Kidney (tissue), 14 donors: Measurements from ENCODE around the gene GPR107. TPM values are rescaled to one million over a fixed set of nuclear protein-coding genes. Genes with fewer than 3 reads are reported as not detected.

Experiments
- DNase-seq, 5 donors: peaks; one replicate each; pipeline ENCODE4 v3.0.0-alpha.2; 2013 to 2020
- FAIRE-seq: peaks from 2 replicates; lab custom pipeline; 2012; peaks lifted over from hg19 to GRCh38; lab: Jason Lieb, UNC
- H3K27ac ChIP-seq, 2 donors: one replicate each; pipeline ENCODE4 v1.7.0; 2013; ENCODE audit warnings: low read depth in 2 of 2, low read length in 2 of 2, inconsistent platforms in 1 of 2
- H3K27me3 ChIP-seq: one replicate; pipeline ENCODE4 v1.7.1; 2013; ENCODE audit warnings: low read length, inconsistent platforms; ENCODE audit not compliant: control insufficient read depth, insufficient read depth
- H3K36me3 ChIP-seq, 3 donors: one replicate each; pipeline versions ENCODE4 v1.7.0 to v1.7.1; 2013; ENCODE audit warnings: low read length in 3 of 3, control low read depth in 1 of 3, inconsistent platforms in 1 of 3; ENCODE audit not compliant: insufficient read depth in 3 of 3, control insufficient read depth in 2 of 3
- H3K4me1 ChIP-seq, 3 donors: one replicate each; pipeline versions ENCODE4 v1.7.0 to v1.7.1; 2013; ENCODE audit warnings: low read length in 3 of 3, inconsistent platforms in 1 of 3, low read depth in 1 of 3; ENCODE audit not compliant: control insufficient read depth in 2 of 3, insufficient read depth in 2 of 3
- H3K4me3 ChIP-seq, 3 donors: one replicate each; pipeline versions ENCODE4 v1.7.0 to v1.8.1; 2013; ENCODE audit warnings: low read length in 3 of 3, control low read depth in 1 of 3, inconsistent platforms in 1 of 3
- H3K9ac ChIP-seq, 3 donors: one replicate each; pipeline versions ENCODE4 v1.7.0 to v1.7.1; 2013; ENCODE audit warnings: low read length in 3 of 3, control low read depth in 1 of 3, inconsistent platforms in 1 of 3
- H3K9me3 ChIP-seq, 3 donors: one replicate each; pipeline versions ENCODE4 v1.7.0 to v1.7.1; 2013; ENCODE audit warnings: low read length in 3 of 3, control low read depth in 1 of 3, inconsistent platforms in 1 of 3; ENCODE audit not compliant: control insufficient read depth in 2 of 3, insufficient read depth in 1 of 3
- intact Hi-C: fragments of 100-400 bp; cut with DNase I; formaldehyde crosslinking; loops from one replicate; pipeline ENCODE4 v1.11.1; 2022
- polyA plus RNA-seq: library from polyadenylated mRNA; stranded (reverse); fragments of 350-450 nt; fragmentation: Illumina TruSeq; extraction: RNeasy Lipid Tissue Mini Kit (QIAGEN cat#74804); gene quantifications from one replicate; pipeline ENCODE4 v1.2.3, GENCODE V29; 2014; ENCODE audit warnings: low read depth, low replicate concordance; ENCODE audit not compliant: insufficient read depth
- total RNA-seq: library from RNA; stranded (reverse); fragmentation: NEBNext Ultra II Directional; extraction: Animal tissue kit (Norgen Biotek cat#: 25700); gene quantifications from one replicate; pipeline ENCODE4 v1.2.1, GENCODE V29; 2021
- TF ChIP-seq, protein P1 (sequence below): IDR thresholded peaks from 3 replicates; pipeline ENCODE4 v1.5.1; 2012; ENCODE audit warnings: mild to moderate bottlenecking, moderate library complexity, borderline replicate concordance; ENCODE audit not compliant: insufficient read depth; ENCODE audit errors: extremely low read depth
- donor health status: control.
- donor health status: control.
- donor health status: control.
- donor health status: control.
- donor health status: control.
- donor health status: DM: yes; HTN: yes; CAD: no.
- donor health status: Normal renal cell carcinoma (clear cell type).

Gene GPR107
- total and polyA plus RNA-seq, 2 donors from 2014 or later, result 18.0 to 45.6 TPM

- FAIRE-seq (no peak), DNase-seq (no peak)
- TF ChIP-seq, protein P1, sequence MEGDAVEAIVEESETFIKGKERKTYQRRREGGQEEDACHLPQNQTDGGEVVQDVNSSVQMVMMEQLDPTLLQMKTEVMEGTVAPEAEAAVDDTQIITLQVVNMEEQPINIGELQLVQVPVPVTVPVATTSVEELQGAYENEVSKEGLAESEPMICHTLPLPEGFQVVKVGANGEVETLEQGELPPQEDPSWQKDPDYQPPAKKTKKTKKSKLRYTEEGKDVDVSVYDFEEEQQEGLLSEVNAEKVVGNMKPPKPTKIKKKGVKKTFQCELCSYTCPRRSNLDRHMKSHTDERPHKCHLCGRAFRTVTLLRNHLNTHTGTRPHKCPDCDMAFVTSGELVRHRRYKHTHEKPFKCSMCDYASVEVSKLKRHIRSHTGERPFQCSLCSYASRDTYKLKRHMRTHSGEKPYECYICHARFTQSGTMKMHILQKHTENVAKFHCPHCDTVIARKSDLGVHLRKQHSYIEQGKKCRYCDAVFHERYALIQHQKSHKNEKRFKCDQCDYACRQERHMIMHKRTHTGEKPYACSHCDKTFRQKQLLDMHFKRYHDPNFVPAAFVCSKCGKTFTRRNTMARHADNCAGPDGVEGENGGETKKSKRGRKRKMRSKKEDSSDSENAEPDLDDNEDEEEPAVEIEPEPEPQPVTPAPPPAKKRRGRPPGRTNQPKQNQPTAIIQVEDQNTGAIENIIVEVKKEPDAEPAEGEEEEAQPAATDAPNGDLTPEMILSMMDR, result no peak
- no peak overlapping the region for H3K4me3 ChIP-seq
- no peaks in the 10 kb centered on the region for H3K9me3 ChIP-seq
- H3K9ac ChIP-seq, result no peak overlapping the region
- H3K4me1 ChIP-seq, result no peaks in the 10 kb centered on the region
- H3K27ac ChIP-seq, result no peak overlapping the region
- peaks cover 6 to 32% (median 22%) of the 10 kb centered on the region in 3 donors for H3K36me3 ChIP-seq
- intact Hi-C loops, result no loop called here
- no peaks in the 10 kb centered on the region for H3K27me3 ChIP-seq
These were observed 54.2 kb downstream of the GPR107 start for GRCh38 chr9:130107955-130108354.

DNA sequence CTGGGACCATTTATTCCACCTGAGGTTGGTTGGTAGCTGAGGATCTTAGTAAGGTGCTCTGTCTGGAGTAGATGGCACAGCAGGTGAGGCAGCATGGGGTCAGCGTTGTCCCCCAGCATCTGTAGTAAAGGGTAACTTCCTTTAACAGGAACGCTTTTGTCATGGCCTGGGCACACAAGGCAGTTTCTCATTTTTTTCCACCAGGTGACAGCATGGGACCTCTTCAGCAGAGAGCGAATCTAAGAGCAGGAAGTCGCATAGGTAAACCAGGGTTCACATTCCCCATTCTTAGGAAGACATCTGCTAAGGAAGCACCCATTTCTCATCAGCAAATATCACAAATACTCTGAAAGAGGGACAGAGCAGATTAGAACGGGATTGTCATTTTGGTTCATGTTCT is 56.5 kb downstream of the GPR107 start:
- no peak for DNase-seq
- no peaks in the 10 kb centered on the region for H3K4me1 ChIP-seq
- intact Hi-C loops, result loop anchor here (10.0 kb wide), 1 partner anchor 125 kb away; no protein-coding TSS in a partner anchor
- no peak for FAIRE-seq
- TF ChIP-seq, protein P1, result no peak
- peaks cover 0 to 21% (median 16%) of the 10 kb centered on the region in 3 donors for H3K36me3 ChIP-seq
- H3K27me3 ChIP-seq, result no peaks in the 10 kb centered on the region
- H3K4me3 ChIP-seq, result no peak overlapping the region
- H3K9ac ChIP-seq, result no peak overlapping the region
- no peak overlapping the region for H3K27ac ChIP-seq
- H3K9me3 ChIP-seq, result no peaks in the 10 kb centered on the region

GRCh38 chr9:130110596-130111021 is 56.9 kb downstream of the GPR107 start:
- Histone ChIP-seq H3K27me3 (no peaks in the 10 kb centered on the region), H3K27ac (no peak overlapping the region), H3K9ac (no peak overlapping the region), H3K9me3 (no peaks in the 10 kb centered on the region), H3K4me3 (no peak overlapping the region), H3K4me1 (no peaks in the 10 kb centered on the region), H3K36me3 (peaks cover 0 to 18% (median 16%) of the 10 kb centered on the region in 3 donors)
- DNase-seq (no peak), FAIRE-seq (no peak)
- intact Hi-C loops, result loop anchor here (10.0 kb wide), 1 partner anchor 124 kb away; no protein-coding TSS in a partner anchor
- TF ChIP-seq, protein P1, result no peak
